Fibroblast of peridontal ligament (primary cell): ENCODE results near the gene DSCAM.

Experiments used
- DNase-seq: peaks from one replicate; pipeline ENCODE4 v3.0.0-alpha.2; 2010; ENCODE audit errors: extremely low read depth

Gene DSCAM

GRCh38 chr21:40179166-40179565 is 667.8 kb downstream of the DSCAM start:
- no peak for DNase-seq

GRCh38 chr21:40178726-40179125 is 668.2 kb downstream of the DSCAM start:
- no peak for DNase-seq

GRCh38 chr21:40177979-40178378 is 669.0 kb downstream of the DSCAM start:
- no peak for DNase-seq

- no peak for DNase-seq
Observed at GRCh38 chr21:40176724-40177123, 670.2 kb downstream of the DSCAM start.

- DNase-seq: no peak
Observed at GRCh38 chr21:40173816-40174215, 673.1 kb downstream of the DSCAM start.

- DNase-seq: no peak
Observed at GRCh38 chr21:40169971-40170370, 677.0 kb downstream of the DSCAM start.

GRCh38 chr21:40166291-40166843 is 680.6 kb downstream of the DSCAM start:
- DNase-seq: peak; percentile 2

- DNase-seq: no peak
Observed at GRCh38 chr21:40165773-40166070, 681.2 kb downstream of the DSCAM start.

- DNase-seq: no peak
Observed at GRCh38 chr21:40164905-40165772, 681.8 kb downstream of the DSCAM start.

- DNase-seq: no peak
Observed at GRCh38 chr21:40162075-40162474, 684.9 kb downstream of the DSCAM start.

- no peak for DNase-seq
Observed at GRCh38 chr21:40160911-40161310, 686.0 kb downstream of the DSCAM start.

GRCh38 chr21:40158366-40158765 is 688.6 kb downstream of the DSCAM start:
- no peak for DNase-seq

GRCh38 chr21:40155563-40155962 is 691.4 kb downstream of the DSCAM start:
- DNase-seq: no peak

GRCh38 chr21:40153351-40153750 is 693.6 kb downstream of the DSCAM start:
- DNase-seq: no peak

- DNase-seq: no peak
Observed at GRCh38 chr21:40152476-40152875, 694.5 kb downstream of the DSCAM start.

- DNase-seq: no peak
Observed at GRCh38 chr21:40151611-40152010, 695.3 kb downstream of the DSCAM start.

- DNase-seq: no peak
Observed at GRCh38 chr21:40146216-40146837, 700.6 kb downstream of the DSCAM start.

- peak; percentile 27 for DNase-seq
Observed at GRCh38 chr21:40143822-40144525, 703.0 kb downstream of the DSCAM start.

- DNase-seq: no peak
Observed at GRCh38 chr21:40141621-40142020, 705.3 kb downstream of the DSCAM start.

- no peak for DNase-seq
Observed at GRCh38 chr21:40140675-40141074, 706.3 kb downstream of the DSCAM start.

- no peak for DNase-seq
Observed at GRCh38 chr21:40139636-40140035, 707.3 kb downstream of the DSCAM start.

- DNase-seq: no peak
Observed at GRCh38 chr21:40136571-40136970, 710.4 kb downstream of the DSCAM start.
